SH-SY5Y (cell line): Measurements from ENCODE around the gene SPDYE6.

Experiments
- GATA2 ChIP-seq: IDR thresholded peaks from 2 replicates; pipeline ENCODE4 v1.6.1; 2011; ENCODE audit warnings: mild to moderate bottlenecking, low read depth, low read length
- GATA3 ChIP-seq: IDR thresholded peaks from 2 replicates; pipeline ENCODE4 v1.6.1; 2011; ENCODE audit warnings: low read depth, mild to moderate bottlenecking, low read length, moderate library complexity

- no peak for TF ChIP-seq GATA3
- no peak for TF ChIP-seq GATA2
Measured at GRCh38 chr7:102326157-102326889, 29.9 kb downstream of the SPDYE6 start.
